GM10266 (cell line): Measurements from ENCODE around the gene NEAT1.

Experiments used
- DNase-seq: peaks from one replicate; pipeline ENCODE4 v3.0.0; 2012; ENCODE audit errors: extremely low spot score
- TF ChIP-seq, protein P1 (sequence below): IDR thresholded peaks from 2 replicates; pipeline ENCODE4 v1.5.1; 2012; ENCODE audit warnings: mild to moderate bottlenecking, low read depth; ENCODE audit not compliant: control insufficient read depth, insufficient read depth; ENCODE audit errors: missing control alignments

The NEAT1 gene

DNA sequence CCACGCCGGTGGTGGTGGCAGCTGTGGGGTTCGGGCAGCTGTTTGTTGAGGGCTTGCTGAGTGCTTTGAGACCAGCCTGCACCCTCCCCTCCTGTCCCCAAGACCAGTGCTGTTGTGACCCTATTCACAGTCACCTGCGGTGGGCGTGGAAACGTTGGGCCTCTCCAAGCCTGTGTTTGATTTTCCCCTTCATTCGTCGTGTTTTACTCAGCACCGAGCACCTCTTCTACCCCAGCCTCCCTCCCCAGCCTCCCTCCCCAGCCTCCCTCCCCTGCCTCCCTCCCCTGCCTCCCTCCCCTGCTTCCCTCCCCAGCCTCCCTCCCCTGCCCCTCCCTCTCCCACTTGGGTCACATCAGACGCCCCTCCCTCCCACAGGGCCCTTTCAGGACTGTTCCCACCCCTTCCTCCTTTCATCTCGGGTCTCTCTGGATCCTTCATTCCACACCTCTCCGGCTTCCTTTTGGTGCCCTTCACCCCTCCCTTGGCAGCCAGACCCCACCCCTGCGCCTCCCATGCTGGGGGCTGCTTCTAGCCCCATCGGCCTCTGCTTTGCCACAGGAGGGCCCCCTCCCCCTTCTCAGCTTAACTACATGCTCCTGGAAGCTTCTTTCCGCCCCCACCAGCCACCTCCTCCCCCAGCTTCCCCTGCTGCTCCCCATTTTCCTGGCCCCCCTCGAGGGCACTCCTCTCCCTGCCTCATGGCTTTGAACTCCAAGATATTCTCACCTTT lies 21.4 kb upstream of the NEAT1 start:
- DNase-seq: no peak
- TF ChIP-seq, protein P1, sequence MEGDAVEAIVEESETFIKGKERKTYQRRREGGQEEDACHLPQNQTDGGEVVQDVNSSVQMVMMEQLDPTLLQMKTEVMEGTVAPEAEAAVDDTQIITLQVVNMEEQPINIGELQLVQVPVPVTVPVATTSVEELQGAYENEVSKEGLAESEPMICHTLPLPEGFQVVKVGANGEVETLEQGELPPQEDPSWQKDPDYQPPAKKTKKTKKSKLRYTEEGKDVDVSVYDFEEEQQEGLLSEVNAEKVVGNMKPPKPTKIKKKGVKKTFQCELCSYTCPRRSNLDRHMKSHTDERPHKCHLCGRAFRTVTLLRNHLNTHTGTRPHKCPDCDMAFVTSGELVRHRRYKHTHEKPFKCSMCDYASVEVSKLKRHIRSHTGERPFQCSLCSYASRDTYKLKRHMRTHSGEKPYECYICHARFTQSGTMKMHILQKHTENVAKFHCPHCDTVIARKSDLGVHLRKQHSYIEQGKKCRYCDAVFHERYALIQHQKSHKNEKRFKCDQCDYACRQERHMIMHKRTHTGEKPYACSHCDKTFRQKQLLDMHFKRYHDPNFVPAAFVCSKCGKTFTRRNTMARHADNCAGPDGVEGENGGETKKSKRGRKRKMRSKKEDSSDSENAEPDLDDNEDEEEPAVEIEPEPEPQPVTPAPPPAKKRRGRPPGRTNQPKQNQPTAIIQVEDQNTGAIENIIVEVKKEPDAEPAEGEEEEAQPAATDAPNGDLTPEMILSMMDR: no peak

DNA sequence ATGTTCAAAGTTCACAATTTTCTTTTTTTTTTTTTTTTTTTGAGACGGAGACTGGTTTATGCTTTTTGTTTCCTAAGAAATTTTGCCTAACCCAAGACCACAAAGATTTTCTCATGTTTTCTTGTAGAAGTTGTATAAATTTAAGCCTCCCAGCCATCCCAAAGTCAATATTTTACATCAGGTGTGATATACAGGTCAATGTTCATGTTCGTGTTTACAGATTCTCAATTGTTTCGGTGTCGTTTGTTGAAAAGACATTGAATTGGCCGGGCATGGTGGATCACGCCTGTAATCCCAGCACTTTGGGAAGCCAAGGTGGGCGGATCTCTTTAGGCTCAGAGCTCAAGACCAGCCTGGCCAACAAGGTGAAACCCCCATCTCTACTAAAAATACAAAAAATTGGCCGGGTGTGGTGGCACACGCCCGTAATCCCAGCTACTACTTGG lies 20.8 kb upstream of the NEAT1 start:
- no peak for DNase-seq
- TF ChIP-seq, protein P1: no peak

DNA sequence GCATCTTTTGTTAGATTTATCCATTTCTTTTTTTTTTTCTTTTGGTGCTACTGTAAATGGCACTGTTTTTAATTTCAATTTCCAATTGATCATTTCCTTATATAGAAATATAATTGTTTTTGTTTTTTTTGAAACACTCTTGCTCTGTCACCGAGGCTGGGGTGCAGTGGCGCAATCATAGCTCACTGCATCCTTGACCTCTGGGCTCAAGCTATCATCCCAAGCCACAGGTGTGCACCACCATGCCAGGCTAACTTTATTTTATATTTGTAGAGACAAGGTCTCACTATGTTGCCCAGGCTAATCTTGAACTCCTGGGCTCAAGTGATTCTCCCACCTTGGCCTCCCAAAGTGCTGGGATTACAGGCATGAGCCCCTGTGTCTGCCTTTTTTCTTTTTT lies 19.8 kb upstream of the NEAT1 start:
- no peak for DNase-seq
- TF ChIP-seq, protein P1: no peak

DNA sequence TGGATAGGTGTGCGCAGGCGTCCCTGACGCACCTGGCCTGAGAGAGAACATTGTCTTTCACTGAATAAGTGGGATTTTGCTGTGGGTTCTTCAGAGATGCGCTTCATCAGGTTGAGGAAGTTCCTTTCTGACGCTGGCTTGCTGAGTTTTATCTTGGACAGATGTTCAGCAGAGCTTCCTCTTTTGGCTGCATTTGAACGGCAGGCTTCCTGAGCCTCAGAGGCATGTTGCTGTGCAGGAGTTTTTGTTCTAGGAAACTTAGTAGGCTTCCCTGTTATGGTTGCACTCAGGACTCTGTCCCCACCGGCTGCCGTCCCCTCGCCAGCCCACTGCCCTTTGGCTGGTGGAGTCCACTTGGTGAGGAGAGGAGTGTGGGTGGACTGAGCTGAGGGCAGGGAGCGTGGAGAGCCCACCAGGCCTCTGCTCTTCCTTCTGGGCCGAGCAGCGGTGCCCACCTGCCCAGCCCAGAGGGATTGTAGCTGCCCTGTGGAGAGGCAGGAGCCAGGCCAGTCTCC lies 18.9 kb upstream of the NEAT1 start:
- DNase-seq: no peak
- TF ChIP-seq, protein P1: no peak

DNA sequence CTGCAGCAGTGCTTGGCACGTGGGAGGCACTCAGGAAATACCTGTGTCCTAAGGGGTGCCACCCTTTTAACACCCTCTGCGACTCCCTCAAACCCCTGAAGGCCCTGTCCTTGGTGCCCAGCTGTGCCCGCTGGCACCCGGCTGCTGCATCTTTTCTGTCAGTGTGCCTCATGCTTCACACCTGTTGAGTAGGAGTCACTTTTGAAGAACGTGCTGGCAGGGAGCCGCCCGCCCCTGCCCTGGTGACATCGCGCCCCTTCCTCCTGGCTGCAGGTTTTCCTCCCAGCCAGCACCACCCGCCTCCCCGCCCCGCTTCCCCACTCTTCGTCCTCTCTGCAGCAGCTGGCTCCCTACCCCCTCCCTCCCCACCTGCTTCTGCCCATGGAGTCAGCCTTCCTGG lies 18.4 kb upstream of the NEAT1 start:
- no peak for DNase-seq

DNA sequence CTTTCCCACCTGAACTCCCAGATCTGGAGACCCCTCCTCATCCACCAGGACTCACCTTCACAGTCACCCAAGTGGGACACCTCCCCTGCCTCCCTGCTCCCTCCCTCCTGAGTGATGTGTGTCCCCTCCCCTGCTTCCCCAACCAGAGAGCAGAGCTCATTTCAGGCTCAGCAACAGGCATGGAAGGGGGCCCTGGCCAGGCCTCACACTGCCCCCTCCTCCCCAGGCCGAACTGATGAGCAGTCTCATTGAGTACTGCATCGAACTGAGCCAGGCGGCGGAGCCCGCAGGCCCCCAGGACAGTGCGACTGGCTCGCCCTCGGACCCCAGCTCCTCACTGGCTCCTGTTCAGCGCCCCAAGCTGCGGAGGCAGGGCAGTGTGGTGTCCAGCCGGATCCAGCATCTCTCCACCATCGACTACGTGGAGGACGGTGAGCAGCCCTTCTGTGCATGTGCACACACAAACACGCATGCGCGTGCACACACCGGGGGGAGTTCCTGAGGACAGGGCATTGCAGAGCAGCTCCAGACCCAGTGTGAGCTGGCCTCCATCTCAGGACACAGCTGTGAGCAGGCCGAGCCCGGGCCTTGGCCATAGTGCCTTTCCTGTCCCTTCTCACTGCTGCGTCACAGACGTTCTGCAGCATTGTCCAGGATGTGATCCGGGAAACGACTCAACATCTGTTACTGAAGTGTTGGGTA lies 17.8 kb upstream of the NEAT1 start:
- DNase-seq: no peak
- TF ChIP-seq, protein P1: no peak

More for the DNA sequence above, 18.4 kb upstream of the NEAT1 start:
- TF ChIP-seq, protein P1: no peak
